H1 (cell line): ENCODE results near the gene FBXO30.

Source experiments
- POLR2A ChIP-seq, 2 experiments: IDR thresholded peaks; 1 replicate in 1 of 2; 2 replicates in 1 of 2; pipeline ENCODE4 v1.6.1; 2011; ENCODE audit warnings: low read depth in 2 of 2, low read length in 2 of 2, mild to moderate bottlenecking in 2 of 2; ENCODE audit errors: control extremely low read depth in 1 of 2
- TAF1 ChIP-seq: IDR thresholded peaks from 2 replicates; pipeline ENCODE4 v1.6.1; 2011; ENCODE audit warnings: mild to moderate bottlenecking, low read depth, low read length
- TF ChIP-seq, protein P1 (sequence below): IDR thresholded peaks from 2 replicates; pipeline ENCODE4 v1.6.1; 2011; ENCODE audit warnings: low read length, improper control_type of control experiment
- TF ChIP-seq, protein P2 (sequence below), 3 experiments: IDR thresholded peaks; 1 replicate in 2 of 3; 2 replicates in 1 of 3; pipeline versions ENCODE4 v1.5.1 to v1.6.1; 2011; ENCODE audit warnings: low read length in 3 of 3, mild to moderate bottlenecking in 3 of 3, inconsistent platforms in 2 of 3, low read depth in 1 of 3, moderate library complexity in 1 of 3; ENCODE audit not compliant: insufficient read depth in 1 of 3; ENCODE audit errors: control extremely low read depth in 1 of 3

DNA sequence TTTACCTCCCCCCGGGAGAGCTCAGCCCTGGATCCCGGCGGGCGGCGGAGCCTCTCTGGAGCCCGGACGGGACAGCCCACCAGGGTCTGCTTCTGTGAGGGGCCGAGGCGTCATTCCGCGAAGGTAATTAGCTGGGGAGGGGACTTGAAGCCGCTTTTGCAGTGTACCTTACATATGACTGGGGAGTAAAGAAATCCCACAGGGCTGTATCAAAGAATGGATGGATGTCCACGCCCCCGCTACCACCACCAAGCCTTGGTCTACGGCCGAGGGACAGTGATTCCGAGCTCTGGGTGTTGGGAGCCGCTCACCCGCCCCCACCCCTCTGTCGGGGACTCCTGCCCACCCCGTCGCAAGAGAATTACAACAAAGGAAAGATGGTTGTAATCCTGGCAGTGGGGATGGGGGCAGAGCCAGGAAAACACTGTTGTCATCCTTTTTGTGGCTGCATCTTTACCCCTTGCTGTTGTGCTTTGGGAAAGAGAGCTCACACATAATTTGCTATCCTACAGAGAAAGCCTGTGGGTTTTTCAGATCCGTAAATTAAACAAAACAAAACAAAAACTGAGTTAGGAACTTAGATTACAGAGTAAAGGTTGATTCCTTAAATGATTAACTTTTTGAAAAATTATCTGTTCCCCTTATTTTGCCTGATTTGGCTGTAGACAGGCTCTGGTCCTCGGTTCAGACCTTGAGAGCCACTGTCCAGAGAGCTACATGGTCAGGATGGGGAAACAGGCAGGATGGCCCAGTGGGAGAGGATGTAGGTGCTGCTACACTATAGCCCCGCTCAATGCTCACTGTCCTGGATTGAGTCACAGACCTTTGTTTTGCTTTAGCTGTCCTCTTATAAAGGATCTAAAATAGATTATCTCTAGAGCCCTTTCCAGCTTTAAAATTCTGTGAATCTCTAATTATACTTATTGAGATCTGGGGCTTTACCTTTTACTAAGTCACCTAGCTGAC lies 997 bp upstream of the FBXO30 start:
- TF ChIP-seq, protein P1, sequence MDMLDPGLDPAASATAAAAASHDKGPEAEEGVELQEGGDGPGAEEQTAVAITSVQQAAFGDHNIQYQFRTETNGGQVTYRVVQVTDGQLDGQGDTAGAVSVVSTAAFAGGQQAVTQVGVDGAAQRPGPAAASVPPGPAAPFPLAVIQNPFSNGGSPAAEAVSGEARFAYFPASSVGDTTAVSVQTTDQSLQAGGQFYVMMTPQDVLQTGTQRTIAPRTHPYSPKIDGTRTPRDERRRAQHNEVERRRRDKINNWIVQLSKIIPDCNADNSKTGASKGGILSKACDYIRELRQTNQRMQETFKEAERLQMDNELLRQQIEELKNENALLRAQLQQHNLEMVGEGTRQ = no peak
- TF ChIP-seq, protein P2, sequence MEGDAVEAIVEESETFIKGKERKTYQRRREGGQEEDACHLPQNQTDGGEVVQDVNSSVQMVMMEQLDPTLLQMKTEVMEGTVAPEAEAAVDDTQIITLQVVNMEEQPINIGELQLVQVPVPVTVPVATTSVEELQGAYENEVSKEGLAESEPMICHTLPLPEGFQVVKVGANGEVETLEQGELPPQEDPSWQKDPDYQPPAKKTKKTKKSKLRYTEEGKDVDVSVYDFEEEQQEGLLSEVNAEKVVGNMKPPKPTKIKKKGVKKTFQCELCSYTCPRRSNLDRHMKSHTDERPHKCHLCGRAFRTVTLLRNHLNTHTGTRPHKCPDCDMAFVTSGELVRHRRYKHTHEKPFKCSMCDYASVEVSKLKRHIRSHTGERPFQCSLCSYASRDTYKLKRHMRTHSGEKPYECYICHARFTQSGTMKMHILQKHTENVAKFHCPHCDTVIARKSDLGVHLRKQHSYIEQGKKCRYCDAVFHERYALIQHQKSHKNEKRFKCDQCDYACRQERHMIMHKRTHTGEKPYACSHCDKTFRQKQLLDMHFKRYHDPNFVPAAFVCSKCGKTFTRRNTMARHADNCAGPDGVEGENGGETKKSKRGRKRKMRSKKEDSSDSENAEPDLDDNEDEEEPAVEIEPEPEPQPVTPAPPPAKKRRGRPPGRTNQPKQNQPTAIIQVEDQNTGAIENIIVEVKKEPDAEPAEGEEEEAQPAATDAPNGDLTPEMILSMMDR (IDR thresholded peaks at IDR 0.05; ENCODE audit: control extremely low read depth in 1 of 3, insufficient read depth in 1 of 3, low read depth in 1 of 3, low read length in 3 of 3) = no peak
- TF ChIP-seq TAF1 (no peak), POLR2A (IDR thresholded peaks at IDR 0.05; ENCODE audit: control extremely low read depth in 1 of 2, low read depth in 2 of 2, low read length in 2 of 2) (no peak; a peak in 1 of 3 replicates)
